AG10803 (cell line): ENCODE measurements around the gene CLDN22.

ENCODE experiments used
- DNase-seq: peaks from one replicate; pipeline ENCODE4 v3.0.0; 2010; ENCODE audit warnings: low read depth
- H3K4me3 ChIP-seq: 2 replicates; pipeline ENCODE4 v1.5.1; 2011; ENCODE audit warnings: mild to moderate bottlenecking, low read length, control low read depth
- CTCF ChIP-seq: conservative IDR thresholded peaks from 2 replicates; pipeline ENCODE4 v1.5.1; 2011; ENCODE audit warnings: mild to moderate bottlenecking, low read length, control low read depth, inconsistent platforms

CLDN22 gene

GRCh38 chr4:183312841-183313240, 7.2 kb downstream of the CLDN22 start:
- no peak overlapping the region for H3K4me3 ChIP-seq
- no peak for DNase-seq
- no peak for TF ChIP-seq CTCF

GRCh38 chr4:183306811-183307210, 13.3 kb downstream of the CLDN22 start:
- H3K4me3 ChIP-seq: no peak overlapping the region
- TF ChIP-seq CTCF: no peak
- no peak for DNase-seq

GRCh38 chr4:183304538-183304937, 15.5 kb downstream of the CLDN22 start:
- no peak for TF ChIP-seq CTCF
- DNase-seq: no peak
- no peak overlapping the region for H3K4me3 ChIP-seq

GRCh38 chr4:183304067-183304466, 16.0 kb downstream of the CLDN22 start:
- TF ChIP-seq CTCF: no peak
- DNase-seq: no peak
- no peak overlapping the region for H3K4me3 ChIP-seq

GRCh38 chr4:183303301-183303700, 16.8 kb downstream of the CLDN22 start:
- TF ChIP-seq CTCF: no peak
- H3K4me3 ChIP-seq: no peak overlapping the region
- DNase-seq: no peak

GRCh38 chr4:183300655-183301054, 19.4 kb downstream of the CLDN22 start:
- no peak overlapping the region for H3K4me3 ChIP-seq
- DNase-seq: no peak
- no peak for TF ChIP-seq CTCF

- H3K4me3 ChIP-seq: no peak overlapping the region
Observed at GRCh38 chr4:183300070-183300469, 20.0 kb downstream of the CLDN22 start.

More at GRCh38 chr4:183300070-183300469, 20.0 kb downstream of the CLDN22 start:
- no peak for TF ChIP-seq CTCF
- no peak for DNase-seq
